Right renal pelvis (tissue), 4 donors: ENCODE data around the gene GAD2. TPM values are rescaled to one million over a fixed set of nuclear protein-coding genes. Genes with fewer than 3 reads are reported as not detected.
A peak's percentile ranks its signal among the peaks of the same experiment; 100 is the strongest.

Experiments used
- DNase-seq, 4 donors: peaks; one replicate each; pipeline ENCODE4 v3.0.0-alpha.2; 2013; ENCODE audit warnings: low read depth in 4 of 4, low spot score in 3 of 4, missing footprints in 1 of 4
- polyA plus RNA-seq, 4 donors: library from polyadenylated mRNA; unstranded; fragments of 120-200 nt; gene quantifications; one replicate each; pipeline ENCODE4 v1.2.1, GENCODE V29; 2013; ENCODE audit not compliant: insufficient read length in 4 of 4

Gene GAD2
- polyA plus RNA-seq, 4 donors: 1.4 to 3.3 (median 1.9) TPM

- no peak for DNase-seq
Observed at GRCh38 chr10:26220901-26221300, 4.3 kb downstream of the GAD2 start.

GRCh38 chr10:26221541-26221940, 5.0 kb downstream of the GAD2 start:
- DNase-seq: no peak

GRCh38 chr10:26222563-26222962, 6.0 kb downstream of the GAD2 start:
- DNase-seq: no peak

GRCh38 chr10:26225322-26225721, 8.7 kb downstream of the GAD2 start:
- DNase-seq: no peak

- DNase-seq: no peak
Observed at GRCh38 chr10:26227786-26228185, 11.2 kb downstream of the GAD2 start.

- DNase-seq: no peak
Observed at GRCh38 chr10:26232174-26232573, 15.6 kb downstream of the GAD2 start.

GRCh38 chr10:26235761-26236160, 19.2 kb downstream of the GAD2 start:
- DNase-seq: no peak

- DNase-seq: no peak
Observed at GRCh38 chr10:26238378-26238777, 21.8 kb downstream of the GAD2 start.

- DNase-seq: peak in 2 of 4 donors; percentile 8 to 22
Observed at GRCh38 chr10:26242706-26243350, 26.3 kb downstream of the GAD2 start.

- peak in 2 of 4 donors; percentile 8 for DNase-seq
Observed at GRCh38 chr10:26243351-26243720, 26.8 kb downstream of the GAD2 start.

- no peak for DNase-seq
Observed at GRCh38 chr10:26249681-26250080, 33.1 kb downstream of the GAD2 start.

GRCh38 chr10:26251925-26252324, 35.4 kb downstream of the GAD2 start:
- no peak for DNase-seq

- DNase-seq: no peak
Observed at GRCh38 chr10:26254616-26255015, 38.0 kb downstream of the GAD2 start.

GRCh38 chr10:26259341-26259740, 42.8 kb downstream of the GAD2 start:
- DNase-seq: no peak

- DNase-seq: peak; percentile 16 to 20 (median 19)
Observed at GRCh38 chr10:26269754-26270153, 53.2 kb downstream of the GAD2 start.

GRCh38 chr10:26274391-26274790, 57.8 kb downstream of the GAD2 start:
- DNase-seq: no peak

GRCh38 chr10:26278295-26278694, 61.7 kb downstream of the GAD2 start:
- no peak for DNase-seq

- no peak for DNase-seq
Observed at GRCh38 chr10:26290236-26290635, 73.7 kb downstream of the GAD2 start.

GRCh38 chr10:26291721-26292480, 75.3 kb downstream of the GAD2 start:
- DNase-seq: no peak

- DNase-seq: no peak
Observed at GRCh38 chr10:26296360-26296759, 79.8 kb downstream of the GAD2 start.

GRCh38 chr10:26300001-26300400, 83.4 kb downstream of the GAD2 start:
- no peak for DNase-seq

- no peak for DNase-seq
Observed at GRCh38 chr10:26303366-26303765, 86.8 kb downstream of the GAD2 start.
